MCF 10A (cell line): Measurements from ENCODE around the gene CACNA1D. TPM values are rescaled to one million over a fixed set of nuclear protein-coding genes. Genes with fewer than 3 reads are reported as not detected.
A peak's percentile ranks its signal among the peaks of the same experiment; 100 is the strongest.

Experiments
- BruUV-seq: library from RNA; stranded (reverse); fragments of 400-500 nt; replicated peaks from 2 replicates; lab custom pipeline; 2021; lab: Mats Ljungman, UMichigan
- CTCF ChIA-PET: fragments of 300-600 bp; sonication (Branson Sonifier 250); formaldehyde crosslinking; extraction: SDS; loops from one replicate; lab custom pipeline; 2021; ENCODE audit warnings: antibody characterized with exemption, inconsistent platforms; lab: Yijun Ruan, JAX
- POLR2A ChIA-PET: fragments of 300-600, 350-650 bp; sonication (Branson Sonifier 250); formaldehyde crosslinking; extraction: SDS; loops from one replicate; lab custom pipeline; 2020; ENCODE audit warnings: antibody characterized with exemption, inconsistent platforms; lab: Yijun Ruan, JAX
- DNase-seq: peaks from one replicate; pipeline ENCODE4 v3.0.0-alpha.2; 2018; ENCODE audit not compliant: unreplicated experiment
- H3K27ac Mint-ChIP-seq: one replicate; pipeline ENCODE4 v1.8.0; 2022; ENCODE audit warnings: mild to moderate bottlenecking, low read depth, mixed read lengths; ENCODE audit not compliant: unreplicated experiment
- H3K27me3 Mint-ChIP-seq: one replicate; pipeline ENCODE4 v1.8.0; 2022; ENCODE audit warnings: mixed read lengths; ENCODE audit not compliant: insufficient read depth, unreplicated experiment
- H3K36me3 Mint-ChIP-seq: one replicate; pipeline ENCODE4 v1.8.0; 2022; ENCODE audit warnings: mild to moderate bottlenecking, moderate library complexity, mixed read lengths; ENCODE audit not compliant: insufficient read depth, unreplicated experiment
- H3K4me1 Mint-ChIP-seq: one replicate; pipeline ENCODE4 v1.8.0; 2022; ENCODE audit warnings: mixed read lengths; ENCODE audit not compliant: insufficient read depth, unreplicated experiment
- H3K4me3 Mint-ChIP-seq: one replicate; pipeline ENCODE4 v1.8.0; 2022; ENCODE audit warnings: mild to moderate bottlenecking, moderate library complexity, mixed read lengths; ENCODE audit not compliant: unreplicated experiment
- H3K9me3 Mint-ChIP-seq: one replicate; pipeline ENCODE4 v1.8.0; 2022; ENCODE audit warnings: mixed read lengths; ENCODE audit not compliant: unreplicated experiment
- CTCF ChIP-seq: fragments of 200-600 bp; IDR thresholded peaks from one replicate; pipeline ENCODE4 v1.8.0; 2022; ENCODE audit warnings: antibody characterized with exemption, mild to moderate bottlenecking; ENCODE audit not compliant: unreplicated experiment
- intact Hi-C: fragments of 100-400 bp; cut with micrococcal nuclease; formaldehyde crosslinking; loops from 2 replicates; pipeline ENCODE4 v1.14.1; 2022
- total RNA-seq: library from RNA; stranded (reverse); gene quantifications from 2 replicates; pipeline ENCODE4 v1.2.3, GENCODE V29; 2022

CACNA1D gene
- total RNA-seq, 1 experiment from 2014 or later = 0.26 TPM

DNA sequence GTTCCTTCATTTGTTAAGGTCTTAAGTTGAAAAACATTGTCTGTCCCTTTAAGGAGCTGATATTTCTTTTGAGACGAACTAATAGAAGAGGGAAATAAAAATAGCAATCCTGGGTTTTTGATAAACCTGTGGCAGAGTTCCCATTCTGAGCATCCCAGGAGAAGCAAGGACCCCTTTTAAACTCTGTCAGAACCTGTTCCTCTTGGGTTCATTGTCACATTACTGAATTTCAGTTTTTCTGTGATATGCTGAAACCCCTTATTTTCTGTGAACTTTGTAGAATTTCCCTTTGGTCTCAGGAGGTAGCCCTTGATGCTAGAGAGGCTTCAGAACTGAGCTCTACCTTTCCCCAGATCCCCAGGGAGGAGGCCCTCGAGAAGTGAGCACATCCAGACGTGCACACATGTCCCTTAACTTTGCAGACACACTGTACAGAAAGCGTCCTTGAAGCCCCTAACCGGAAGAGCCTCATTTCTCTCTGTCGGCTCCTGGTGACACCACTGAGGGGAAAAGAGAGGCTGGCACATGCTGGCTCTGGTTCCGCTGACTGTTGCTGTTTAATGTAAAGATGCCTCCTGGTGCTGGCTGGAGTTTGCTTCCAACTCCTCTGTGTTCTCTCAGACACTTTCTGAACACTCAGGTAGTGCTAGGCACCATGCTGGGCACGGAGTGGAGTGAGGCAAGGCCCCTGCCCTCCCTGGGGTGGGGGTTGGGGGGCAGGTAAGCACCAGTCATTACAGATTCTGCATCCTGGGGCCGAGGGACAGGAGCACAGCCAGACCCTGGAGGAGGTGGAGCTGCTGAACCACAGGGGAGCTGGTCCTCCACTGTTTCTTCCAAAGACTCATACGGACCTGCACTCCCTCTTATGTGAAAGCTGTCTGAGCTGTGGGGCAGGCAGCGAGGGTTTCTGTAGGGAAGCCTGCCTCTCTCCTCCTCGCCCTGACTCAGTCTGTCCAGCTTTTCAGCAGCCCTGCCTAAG is 274.4 kb downstream of the CACNA1D start:
- intact Hi-C loops = no loop called here
- peaks cover 12% of the 10 kb centered on the region for H3K27me3 Mint-ChIP-seq
- DNase-seq = no peak
- BruUV-seq = no TSS peak
- H3K27ac Mint-ChIP-seq = no peak overlapping the region
- peaks cover 7% of the 10 kb centered on the region for H3K4me1 Mint-ChIP-seq
- TF ChIP-seq CTCF = no peak
- no peaks in the 10 kb centered on the region for H3K36me3 Mint-ChIP-seq
- no peak overlapping the region for H3K4me3 Mint-ChIP-seq
- ChIA-PET POLR2A (no interaction called here), CTCF (interaction anchor here (0.6 kb wide), 2 partner anchors 14 to 35 kb away, joined by 3 read pairs; no protein-coding TSS in a partner anchor)
- no peaks in the 10 kb centered on the region for H3K9me3 Mint-ChIP-seq

DNA sequence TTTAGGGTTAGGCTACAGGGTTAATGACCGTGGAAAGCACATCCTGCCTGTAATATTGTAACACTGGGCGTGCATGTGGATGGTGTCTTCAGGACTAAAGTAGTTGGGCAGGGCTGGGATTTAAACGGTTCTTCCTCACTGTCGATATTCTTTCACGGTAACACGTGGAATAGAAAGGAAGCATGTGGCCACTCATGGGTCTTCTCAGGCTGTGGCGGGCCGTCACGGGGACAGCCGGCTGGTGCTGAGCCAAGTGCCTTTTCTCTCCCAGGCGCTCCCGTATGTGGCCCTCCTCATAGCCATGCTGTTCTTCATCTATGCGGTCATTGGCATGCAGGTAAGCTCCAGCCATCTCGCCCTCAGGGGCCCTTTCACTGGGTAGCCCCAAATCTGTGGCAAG is 278.2 kb downstream of the CACNA1D start:
- intact Hi-C loops = no loop called here
- CTCF ChIA-PET = no interaction called here
- Mint-ChIP-seq H3K27ac (no peak overlapping the region), H3K9me3 (no peaks in the 10 kb centered on the region), H3K27me3 (peaks cover 12% of the 10 kb centered on the region), H3K4me1 (peaks cover 22% of the 10 kb centered on the region), H3K4me3 (no peak overlapping the region), H3K36me3 (no peaks in the 10 kb centered on the region)
- POLR2A ChIA-PET = interaction anchor here (1.2 kb wide), 1 partner anchor 49 kb away, joined by 3 read pairs; no protein-coding TSS in a partner anchor
- DNase-seq = no peak
- TF ChIP-seq CTCF = no peak
- BruUV-seq = no TSS peak

- CTCF ChIA-PET = no interaction called here
- intact Hi-C loops = no loop called here
- peaks cover 22% of the 10 kb centered on the region for H3K4me1 Mint-ChIP-seq
- H3K9me3 Mint-ChIP-seq = no peaks in the 10 kb centered on the region
- H3K36me3 Mint-ChIP-seq = no peaks in the 10 kb centered on the region
- DNase-seq = no peak
- TF ChIP-seq CTCF = no peak
- peaks cover 12% of the 10 kb centered on the region for H3K27me3 Mint-ChIP-seq
- POLR2A ChIA-PET = interaction anchor here (1.2 kb wide), 1 partner anchor 49 kb away, joined by 3 read pairs; no protein-coding TSS in a partner anchor
- no peak overlapping the region for H3K27ac Mint-ChIP-seq
- H3K4me3 Mint-ChIP-seq = no peak overlapping the region
- no TSS peak for BruUV-seq
Measured at GRCh38 chr3:53773021-53773436, 278.6 kb downstream of the CACNA1D start.

- intact Hi-C loops = no loop called here
- DNase-seq = peak; percentile 42
- Mint-ChIP-seq H3K9me3 (no peaks in the 10 kb centered on the region), H3K4me1 (peaks cover 22% of the 10 kb centered on the region), H3K27me3 (peaks cover 12% of the 10 kb centered on the region), H3K36me3 (no peaks in the 10 kb centered on the region), H3K27ac (no peak overlapping the region), H3K4me3 (no peak overlapping the region)
- ChIA-PET CTCF (no interaction called here), POLR2A (interaction anchor here (1.0 to 1.2 kb wide), 2 partner anchors 16 to 48 kb away, joined by 3 to 5 read pairs; no protein-coding TSS in a partner anchor)
- BruUV-seq = no TSS peak
- TF ChIP-seq CTCF = no peak
Measured at GRCh38 chr3:53773611-53774368, 279.4 kb downstream of the CACNA1D start.
